Measurements from ENCODE around the gene MVK. TPM values are rescaled to one million over a fixed set of nuclear protein-coding genes. Genes with fewer than 3 reads are reported as not detected.

The MVK gene
- total and polyA plus RNA-seq, 2 experiments from 2014 or later = 16.7 to 40.1 TPM

DNA sequence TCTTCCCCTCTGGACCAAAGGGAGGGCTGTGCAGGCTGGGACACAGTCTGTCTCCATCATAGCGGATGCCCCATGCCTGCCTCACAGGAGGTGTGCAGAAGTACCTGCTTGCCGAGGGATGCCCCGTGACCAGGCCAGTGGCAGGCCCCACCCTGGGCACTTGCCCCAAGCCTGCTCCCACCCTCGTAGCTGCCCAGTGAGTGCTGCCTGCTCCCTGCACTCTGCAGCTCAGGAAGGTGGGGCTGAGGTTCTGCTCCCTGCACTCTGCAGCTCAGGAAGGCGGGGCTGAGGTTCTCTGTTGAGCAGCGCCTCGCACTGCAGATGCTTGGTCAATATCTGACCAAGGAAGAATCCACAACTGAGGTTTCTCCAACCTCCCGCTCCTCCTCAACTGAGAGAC is 7.2 kb upstream of the MVK start:
- no peaks in the 10 kb centered on the region for H3K27me3 ChIP-seq (ENCODE audit: insufficient read depth)
- no peak overlapping the region for H2AFZ ChIP-seq
- H3K4me1 ChIP-seq (ENCODE audit: insufficient read depth) = no peaks in the 10 kb centered on the region
- H3K27me3 Mint-ChIP-seq (ENCODE audit: insufficient read depth, low read depth, poor library complexity) = peaks cover 3% of the 10 kb centered on the region
- H3K27ac ChIP-seq (ENCODE audit: low read depth) = no peak overlapping the region
- peaks cover 39% of the 10 kb centered on the region for H3K36me3 Mint-ChIP-seq (ENCODE audit: low read depth)
- TF ChIP-seq JUNB (IDR thresholded peaks at IDR 0.05; ENCODE audit: unreplicated experiment) = no peak
- TF ChIP-seq, protein P1, sequence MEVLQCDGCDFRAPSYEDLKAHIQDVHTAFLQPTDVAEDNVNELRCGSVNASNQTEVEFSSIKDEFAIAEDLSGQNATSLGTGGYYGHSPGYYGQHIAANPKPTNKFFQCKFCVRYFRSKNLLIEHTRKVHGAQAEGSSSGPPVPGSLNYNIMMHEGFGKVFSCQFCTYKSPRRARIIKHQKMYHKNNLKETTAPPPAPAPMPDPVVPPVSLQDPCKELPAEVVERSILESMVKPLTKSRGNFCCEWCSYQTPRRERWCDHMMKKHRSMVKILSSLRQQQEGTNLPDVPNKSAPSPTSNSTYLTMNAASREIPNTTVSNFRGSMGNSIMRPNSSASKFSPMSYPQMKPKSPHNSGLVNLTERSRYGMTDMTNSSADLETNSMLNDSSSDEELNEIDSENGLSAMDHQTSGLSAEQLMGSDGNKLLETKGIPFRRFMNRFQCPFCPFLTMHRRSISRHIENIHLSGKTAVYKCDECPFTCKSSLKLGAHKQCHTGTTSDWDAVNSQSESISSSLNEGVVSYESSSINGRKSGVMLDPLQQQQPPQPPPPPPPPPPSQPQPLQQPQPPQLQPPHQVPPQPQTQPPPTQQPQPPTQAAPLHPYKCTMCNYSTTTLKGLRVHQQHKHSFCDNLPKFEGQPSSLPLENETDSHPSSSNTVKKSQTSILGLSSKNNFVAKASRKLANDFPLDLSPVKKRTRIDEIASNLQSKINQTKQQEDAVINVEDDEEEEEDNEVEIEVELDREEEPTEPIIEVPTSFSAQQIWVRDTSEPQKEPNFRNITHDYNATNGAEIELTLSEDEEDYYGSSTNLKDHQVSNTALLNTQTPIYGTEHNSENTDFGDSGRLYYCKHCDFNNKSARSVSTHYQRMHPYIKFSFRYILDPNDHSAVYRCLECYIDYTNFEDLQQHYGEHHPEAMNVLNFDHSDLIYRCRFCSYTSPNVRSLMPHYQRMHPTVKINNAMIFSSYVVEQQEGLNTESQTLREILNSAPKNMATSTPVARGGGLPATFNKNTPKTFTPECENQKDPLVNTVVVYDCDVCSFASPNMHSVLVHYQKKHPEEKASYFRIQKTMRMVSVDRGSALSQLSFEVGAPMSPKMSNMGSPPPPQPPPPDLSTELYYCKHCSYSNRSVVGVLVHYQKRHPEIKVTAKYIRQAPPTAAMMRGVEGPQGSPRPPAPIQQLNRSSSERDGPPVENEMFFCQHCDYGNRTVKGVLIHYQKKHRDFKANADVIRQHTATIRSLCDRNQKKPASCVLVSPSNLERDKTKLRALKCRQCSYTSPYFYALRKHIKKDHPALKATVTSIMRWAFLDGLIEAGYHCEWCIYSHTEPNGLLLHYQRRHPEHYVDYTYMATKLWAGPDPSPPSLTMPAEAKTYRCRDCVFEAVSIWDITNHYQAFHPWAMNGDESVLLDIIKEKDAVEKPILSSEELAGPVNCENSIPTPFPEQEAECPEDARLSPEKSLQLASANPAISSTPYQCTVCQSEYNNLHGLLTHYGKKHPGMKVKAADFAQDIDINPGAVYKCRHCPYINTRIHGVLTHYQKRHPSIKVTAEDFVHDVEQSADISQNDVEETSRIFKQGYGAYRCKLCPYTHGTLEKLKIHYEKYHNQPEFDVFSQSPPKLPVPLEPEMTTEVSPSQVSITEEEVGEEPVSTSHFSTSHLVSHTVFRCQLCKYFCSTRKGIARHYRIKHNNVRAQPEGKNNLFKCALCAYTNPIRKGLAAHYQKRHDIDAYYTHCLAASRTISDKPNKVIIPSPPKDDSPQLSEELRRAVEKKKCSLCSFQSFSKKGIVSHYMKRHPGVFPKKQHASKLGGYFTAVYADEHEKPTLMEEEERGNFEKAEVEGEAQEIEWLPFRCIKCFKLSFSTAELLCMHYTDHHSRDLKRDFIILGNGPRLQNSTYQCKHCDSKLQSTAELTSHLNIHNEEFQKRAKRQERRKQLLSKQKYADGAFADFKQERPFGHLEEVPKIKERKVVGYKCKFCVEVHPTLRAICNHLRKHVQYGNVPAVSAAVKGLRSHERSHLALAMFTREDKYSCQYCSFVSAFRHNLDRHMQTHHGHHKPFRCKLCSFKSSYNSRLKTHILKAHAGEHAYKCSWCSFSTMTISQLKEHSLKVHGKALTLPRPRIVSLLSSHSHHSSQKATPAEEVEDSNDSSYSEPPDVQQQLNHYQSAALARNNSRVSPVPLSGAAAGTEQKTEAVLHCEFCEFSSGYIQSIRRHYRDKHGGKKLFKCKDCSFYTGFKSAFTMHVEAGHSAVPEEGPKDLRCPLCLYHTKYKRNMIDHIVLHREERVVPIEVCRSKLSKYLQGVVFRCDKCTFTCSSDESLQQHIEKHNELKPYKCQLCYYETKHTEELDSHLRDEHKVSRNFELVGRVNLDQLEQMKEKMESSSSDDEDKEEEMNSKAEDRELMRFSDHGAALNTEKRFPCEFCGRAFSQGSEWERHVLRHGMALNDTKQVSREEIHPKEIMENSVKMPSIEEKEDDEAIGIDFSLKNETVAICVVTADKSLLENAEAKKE (CRISPR knock-in tag; IDR thresholded peaks at IDR 0.05) = no peak
- no peak for TF ChIP-seq STAT1 (IDR thresholded peaks at IDR 0.05; ENCODE audit: unreplicated experiment)
- no peak for TF ChIP-seq POLR2AphosphoS5 (IDR thresholded peaks at IDR 0.05; ENCODE audit: low read depth)
- no peak for TF ChIP-seq EZH2phosphoT487 (IDR thresholded peaks at IDR 0.05; ENCODE audit: unreplicated experiment)
- no peak for TF ChIP-seq CREB1 (CRISPR knock-in tag; IDR thresholded peaks at IDR 0.05; ENCODE audit: low read depth)
- H3K4me3 Mint-ChIP-seq = no peak overlapping the region
- H3K4me1 Mint-ChIP-seq = no peaks in the 10 kb centered on the region
- H3K9me2 ChIP-seq (ENCODE audit: insufficient read depth) = no peaks in the 10 kb centered on the region
- H3K27ac Mint-ChIP-seq = no peak overlapping the region
- H3K79me2 ChIP-seq (replicated peaks; ENCODE audit: insufficient read depth) = no peaks in the 10 kb centered on the region
- H3K4me3 ChIP-seq = no peak overlapping the region
- H4K20me1 ChIP-seq (replicated peaks; ENCODE audit: insufficient read depth) = no peaks in the 10 kb centered on the region
- H3F3A ChIP-seq (replicated peaks; ENCODE audit: low read depth) = no peaks in the 10 kb centered on the region
- ATAC-seq = no peak
- H3K9me3 Mint-ChIP-seq = no peaks in the 10 kb centered on the region
- no peak for DNase-seq (ENCODE audit: low spot score)
- H3K4me2 ChIP-seq = no peak overlapping the region
- no peaks in the 10 kb centered on the region; the same call in 1 of the 2 replicates for H3K36me3 ChIP-seq (ENCODE audit: insufficient read depth)

DNA sequence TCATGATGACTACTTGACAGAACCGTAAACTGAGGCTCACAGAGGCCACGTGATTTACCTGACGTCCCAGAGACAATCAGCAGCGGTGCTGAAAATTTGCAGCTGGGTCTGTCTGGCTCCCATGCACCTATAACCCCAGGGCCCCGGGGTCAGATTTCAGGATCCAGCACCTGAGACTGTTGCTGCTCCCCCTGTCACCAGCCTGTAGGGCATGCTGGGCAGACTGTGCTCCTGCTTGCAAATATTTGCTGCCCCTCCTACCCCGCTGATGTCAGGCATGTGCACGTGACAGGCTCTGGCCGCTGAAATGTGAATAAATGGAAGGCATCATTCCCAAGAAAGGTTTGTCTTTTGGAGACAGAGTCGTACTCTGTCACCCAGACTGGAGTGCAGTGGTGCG is 6.3 kb upstream of the MVK start:
- H3K4me3 Mint-ChIP-seq = no peak overlapping the region
- TF ChIP-seq, protein P2, sequence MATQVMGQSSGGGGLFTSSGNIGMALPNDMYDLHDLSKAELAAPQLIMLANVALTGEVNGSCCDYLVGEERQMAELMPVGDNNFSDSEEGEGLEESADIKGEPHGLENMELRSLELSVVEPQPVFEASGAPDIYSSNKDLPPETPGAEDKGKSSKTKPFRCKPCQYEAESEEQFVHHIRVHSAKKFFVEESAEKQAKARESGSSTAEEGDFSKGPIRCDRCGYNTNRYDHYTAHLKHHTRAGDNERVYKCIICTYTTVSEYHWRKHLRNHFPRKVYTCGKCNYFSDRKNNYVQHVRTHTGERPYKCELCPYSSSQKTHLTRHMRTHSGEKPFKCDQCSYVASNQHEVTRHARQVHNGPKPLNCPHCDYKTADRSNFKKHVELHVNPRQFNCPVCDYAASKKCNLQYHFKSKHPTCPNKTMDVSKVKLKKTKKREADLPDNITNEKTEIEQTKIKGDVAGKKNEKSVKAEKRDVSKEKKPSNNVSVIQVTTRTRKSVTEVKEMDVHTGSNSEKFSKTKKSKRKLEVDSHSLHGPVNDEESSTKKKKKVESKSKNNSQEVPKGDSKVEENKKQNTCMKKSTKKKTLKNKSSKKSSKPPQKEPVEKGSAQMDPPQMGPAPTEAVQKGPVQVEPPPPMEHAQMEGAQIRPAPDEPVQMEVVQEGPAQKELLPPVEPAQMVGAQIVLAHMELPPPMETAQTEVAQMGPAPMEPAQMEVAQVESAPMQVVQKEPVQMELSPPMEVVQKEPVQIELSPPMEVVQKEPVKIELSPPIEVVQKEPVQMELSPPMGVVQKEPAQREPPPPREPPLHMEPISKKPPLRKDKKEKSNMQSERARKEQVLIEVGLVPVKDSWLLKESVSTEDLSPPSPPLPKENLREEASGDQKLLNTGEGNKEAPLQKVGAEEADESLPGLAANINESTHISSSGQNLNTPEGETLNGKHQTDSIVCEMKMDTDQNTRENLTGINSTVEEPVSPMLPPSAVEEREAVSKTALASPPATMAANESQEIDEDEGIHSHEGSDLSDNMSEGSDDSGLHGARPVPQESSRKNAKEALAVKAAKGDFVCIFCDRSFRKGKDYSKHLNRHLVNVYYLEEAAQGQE (IDR thresholded peaks at IDR 0.05; ENCODE audit: unreplicated experiment) = no peak
- TF ChIP-seq JUNB (IDR thresholded peaks at IDR 0.05; ENCODE audit: unreplicated experiment) (no peak), EZH2 (IDR thresholded peaks at IDR 0.05; ENCODE audit: low read depth, unreplicated experiment) (no peak), POLR2AphosphoS5 (IDR thresholded peaks at IDR 0.05; ENCODE audit: low read depth) (no peak), NANOG (IDR thresholded peaks at IDR 0.05; ENCODE audit: borderline replicate concordance) (no peak)
- TF ChIP-seq, protein P3, sequence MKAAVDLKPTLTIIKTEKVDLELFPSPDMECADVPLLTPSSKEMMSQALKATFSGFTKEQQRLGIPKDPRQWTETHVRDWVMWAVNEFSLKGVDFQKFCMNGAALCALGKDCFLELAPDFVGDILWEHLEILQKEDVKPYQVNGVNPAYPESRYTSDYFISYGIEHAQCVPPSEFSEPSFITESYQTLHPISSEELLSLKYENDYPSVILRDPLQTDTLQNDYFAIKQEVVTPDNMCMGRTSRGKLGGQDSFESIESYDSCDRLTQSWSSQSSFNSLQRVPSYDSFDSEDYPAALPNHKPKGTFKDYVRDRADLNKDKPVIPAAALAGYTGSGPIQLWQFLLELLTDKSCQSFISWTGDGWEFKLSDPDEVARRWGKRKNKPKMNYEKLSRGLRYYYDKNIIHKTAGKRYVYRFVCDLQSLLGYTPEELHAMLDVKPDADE (IDR thresholded peaks at IDR 0.05) = no peak

More for the DNA sequence above, 6.3 kb upstream of the MVK start:
- Mint-ChIP-seq H3K4me1 (no peaks in the 10 kb centered on the region), H3K36me3 (ENCODE audit: low read depth) (peaks cover 31% of the 10 kb centered on the region), H3K27me3 (ENCODE audit: insufficient read depth, low read depth, poor library complexity) (peaks cover 3% of the 10 kb centered on the region), H3K9me3 (no peaks in the 10 kb centered on the region), H3K27ac (no peak overlapping the region)
- H3K27me3 ChIP-seq (ENCODE audit: insufficient read depth) = no peaks in the 10 kb centered on the region
- H3K4me2 ChIP-seq = no peak overlapping the region
- no peaks in the 10 kb centered on the region for H3F3A ChIP-seq (replicated peaks; ENCODE audit: low read depth)
- no peak overlapping the region for H3K4me3 ChIP-seq
- no peaks in the 10 kb centered on the region for H3K4me1 ChIP-seq (ENCODE audit: insufficient read depth)
- no peaks in the 10 kb centered on the region for H4K20me1 ChIP-seq (replicated peaks; ENCODE audit: insufficient read depth)
- no peak for ATAC-seq
- H3K9me2 ChIP-seq (ENCODE audit: insufficient read depth) = no peaks in the 10 kb centered on the region
- H3K27ac ChIP-seq (ENCODE audit: low read depth) = no peak overlapping the region
- no peaks in the 10 kb centered on the region; the same call in 1 of the 2 replicates for H3K36me3 ChIP-seq (ENCODE audit: insufficient read depth)
- H2AFZ ChIP-seq = no peak overlapping the region
- H3K79me2 ChIP-seq (replicated peaks; ENCODE audit: insufficient read depth) = no peaks in the 10 kb centered on the region
- DNase-seq (ENCODE audit: low spot score) = no peak
